Neural cell (in vitro differentiated cells): ENCODE measurements around the gene KRTAP4-1.

Experiments used
- EP300 ChIP-seq: fragments of 450-650 bp; conservative IDR thresholded peaks from 2 replicates; pipeline ENCODE4 v1.6.1; 2014; ENCODE audit warnings: antibody characterized with exemption, mild to moderate bottlenecking, moderate library complexity; ENCODE audit not compliant: poor library complexity, severe bottlenecking
- MXI1 ChIP-seq: fragments of 450-650 bp; conservative IDR thresholded peaks from 2 replicates; pipeline ENCODE4 v1.6.1; 2014; ENCODE audit warnings: antibody characterized with exemption, mild to moderate bottlenecking; ENCODE audit not compliant: poor library complexity, severe bottlenecking
- POLR2AphosphoS5 ChIP-seq: IDR thresholded peaks from 2 replicates; pipeline ENCODE4 v1.6.1; 2012
- TAF1 ChIP-seq: IDR thresholded peaks from 2 replicates; pipeline ENCODE4 v1.6.1; 2012; ENCODE audit warnings: low read depth
- TF ChIP-seq, protein P1 (sequence below): fragments of 450-650 bp; IDR thresholded peaks from 2 replicates; pipeline ENCODE4 v1.5.1; 2014; ENCODE audit warnings: antibody characterized with exemption, mild to moderate bottlenecking, moderate library complexity; ENCODE audit not compliant: poor library complexity, severe bottlenecking
- TF ChIP-seq, protein P2 (sequence below): IDR thresholded peaks from 2 replicates; pipeline ENCODE4 v1.6.1; 2012; ENCODE audit warnings: borderline replicate concordance

DNA sequence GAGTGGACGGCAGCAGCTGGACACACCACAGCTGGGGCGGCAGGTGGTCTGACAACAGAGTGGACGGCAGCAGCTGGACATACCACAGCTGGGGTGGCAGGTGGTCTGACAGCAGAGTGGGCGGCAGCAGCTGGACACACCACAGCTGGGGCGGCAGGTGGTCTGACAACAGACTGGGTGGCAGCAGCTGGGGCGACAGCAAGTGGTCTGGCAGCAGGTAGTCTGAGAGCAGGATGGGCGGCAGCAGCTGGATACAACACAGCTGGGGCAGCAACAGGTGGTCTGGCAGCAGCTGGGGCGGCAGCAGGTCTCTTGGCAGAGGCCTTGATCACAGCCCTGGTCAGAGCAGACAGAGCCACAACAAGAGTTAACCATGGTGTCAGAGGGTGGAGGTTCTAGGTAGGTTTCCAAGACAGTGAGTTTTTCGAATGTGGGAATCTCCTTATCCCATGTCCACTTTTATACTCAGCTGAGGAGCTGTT is at the start of gene KRTAP4-1:
- TF ChIP-seq POLR2AphosphoS5 (no peak), EP300 (no peak), TAF1 (no peak), MXI1 (no peak)
- TF ChIP-seq, protein P1, sequence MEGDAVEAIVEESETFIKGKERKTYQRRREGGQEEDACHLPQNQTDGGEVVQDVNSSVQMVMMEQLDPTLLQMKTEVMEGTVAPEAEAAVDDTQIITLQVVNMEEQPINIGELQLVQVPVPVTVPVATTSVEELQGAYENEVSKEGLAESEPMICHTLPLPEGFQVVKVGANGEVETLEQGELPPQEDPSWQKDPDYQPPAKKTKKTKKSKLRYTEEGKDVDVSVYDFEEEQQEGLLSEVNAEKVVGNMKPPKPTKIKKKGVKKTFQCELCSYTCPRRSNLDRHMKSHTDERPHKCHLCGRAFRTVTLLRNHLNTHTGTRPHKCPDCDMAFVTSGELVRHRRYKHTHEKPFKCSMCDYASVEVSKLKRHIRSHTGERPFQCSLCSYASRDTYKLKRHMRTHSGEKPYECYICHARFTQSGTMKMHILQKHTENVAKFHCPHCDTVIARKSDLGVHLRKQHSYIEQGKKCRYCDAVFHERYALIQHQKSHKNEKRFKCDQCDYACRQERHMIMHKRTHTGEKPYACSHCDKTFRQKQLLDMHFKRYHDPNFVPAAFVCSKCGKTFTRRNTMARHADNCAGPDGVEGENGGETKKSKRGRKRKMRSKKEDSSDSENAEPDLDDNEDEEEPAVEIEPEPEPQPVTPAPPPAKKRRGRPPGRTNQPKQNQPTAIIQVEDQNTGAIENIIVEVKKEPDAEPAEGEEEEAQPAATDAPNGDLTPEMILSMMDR: no peak
- TF ChIP-seq, protein P2, sequence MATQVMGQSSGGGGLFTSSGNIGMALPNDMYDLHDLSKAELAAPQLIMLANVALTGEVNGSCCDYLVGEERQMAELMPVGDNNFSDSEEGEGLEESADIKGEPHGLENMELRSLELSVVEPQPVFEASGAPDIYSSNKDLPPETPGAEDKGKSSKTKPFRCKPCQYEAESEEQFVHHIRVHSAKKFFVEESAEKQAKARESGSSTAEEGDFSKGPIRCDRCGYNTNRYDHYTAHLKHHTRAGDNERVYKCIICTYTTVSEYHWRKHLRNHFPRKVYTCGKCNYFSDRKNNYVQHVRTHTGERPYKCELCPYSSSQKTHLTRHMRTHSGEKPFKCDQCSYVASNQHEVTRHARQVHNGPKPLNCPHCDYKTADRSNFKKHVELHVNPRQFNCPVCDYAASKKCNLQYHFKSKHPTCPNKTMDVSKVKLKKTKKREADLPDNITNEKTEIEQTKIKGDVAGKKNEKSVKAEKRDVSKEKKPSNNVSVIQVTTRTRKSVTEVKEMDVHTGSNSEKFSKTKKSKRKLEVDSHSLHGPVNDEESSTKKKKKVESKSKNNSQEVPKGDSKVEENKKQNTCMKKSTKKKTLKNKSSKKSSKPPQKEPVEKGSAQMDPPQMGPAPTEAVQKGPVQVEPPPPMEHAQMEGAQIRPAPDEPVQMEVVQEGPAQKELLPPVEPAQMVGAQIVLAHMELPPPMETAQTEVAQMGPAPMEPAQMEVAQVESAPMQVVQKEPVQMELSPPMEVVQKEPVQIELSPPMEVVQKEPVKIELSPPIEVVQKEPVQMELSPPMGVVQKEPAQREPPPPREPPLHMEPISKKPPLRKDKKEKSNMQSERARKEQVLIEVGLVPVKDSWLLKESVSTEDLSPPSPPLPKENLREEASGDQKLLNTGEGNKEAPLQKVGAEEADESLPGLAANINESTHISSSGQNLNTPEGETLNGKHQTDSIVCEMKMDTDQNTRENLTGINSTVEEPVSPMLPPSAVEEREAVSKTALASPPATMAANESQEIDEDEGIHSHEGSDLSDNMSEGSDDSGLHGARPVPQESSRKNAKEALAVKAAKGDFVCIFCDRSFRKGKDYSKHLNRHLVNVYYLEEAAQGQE: no peak
